NCI-H82 (cell line): ENCODE results near the gene CDK14.

Source experiments
- DNase-seq: peaks from one replicate; lab custom pipeline; 2025; lab: John Stamatoyannopoulos, UW

CDK14 gene

DNA sequence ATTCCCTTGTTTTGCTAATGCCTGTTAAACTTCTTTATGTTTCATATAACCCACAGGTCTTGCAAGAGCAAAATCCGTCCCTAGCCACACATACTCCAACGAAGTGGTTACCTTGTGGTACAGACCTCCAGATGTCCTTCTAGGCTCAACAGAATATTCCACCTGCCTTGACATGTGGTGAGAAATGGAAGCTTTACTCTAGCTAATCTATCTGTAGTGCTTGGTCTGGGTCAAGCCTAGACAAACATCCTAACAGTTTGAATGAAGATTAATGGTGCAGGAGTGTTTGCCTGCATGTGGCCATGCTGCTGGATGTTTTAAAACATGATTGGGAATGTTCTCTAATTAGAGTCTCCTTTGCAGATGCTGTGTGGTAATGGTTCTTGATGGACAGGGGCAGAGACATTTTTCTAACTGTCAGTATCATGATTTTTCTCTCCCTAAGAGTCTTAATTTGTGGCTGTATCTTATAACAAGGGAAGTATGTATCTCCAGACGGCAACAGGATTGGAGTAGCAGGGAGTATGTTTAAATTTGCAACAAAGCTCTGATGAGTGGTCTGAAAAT, 359.6 kb downstream of the CDK14 start:
- DNase-seq, result peak; percentile 97

DNA sequence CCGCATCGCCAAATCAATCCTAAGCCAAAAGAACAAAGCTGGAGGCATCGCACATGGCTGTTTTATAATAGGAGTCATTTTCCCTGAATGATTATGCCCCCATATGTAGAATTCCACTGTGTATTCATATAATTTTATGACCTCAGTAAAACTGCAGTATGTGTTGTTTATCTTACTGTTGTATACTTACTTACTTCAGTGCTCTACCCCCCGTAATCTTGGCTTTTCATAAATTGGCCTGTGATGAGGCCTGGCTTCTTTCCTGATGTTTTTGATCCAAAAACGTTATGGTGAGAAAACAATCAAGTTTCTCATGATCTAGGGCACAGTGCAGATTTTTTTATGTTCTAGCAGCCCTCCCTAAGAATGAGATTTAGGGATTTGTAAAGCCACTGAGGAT, 361.8 kb downstream of the CDK14 start:
- no peak for DNase-seq

DNA sequence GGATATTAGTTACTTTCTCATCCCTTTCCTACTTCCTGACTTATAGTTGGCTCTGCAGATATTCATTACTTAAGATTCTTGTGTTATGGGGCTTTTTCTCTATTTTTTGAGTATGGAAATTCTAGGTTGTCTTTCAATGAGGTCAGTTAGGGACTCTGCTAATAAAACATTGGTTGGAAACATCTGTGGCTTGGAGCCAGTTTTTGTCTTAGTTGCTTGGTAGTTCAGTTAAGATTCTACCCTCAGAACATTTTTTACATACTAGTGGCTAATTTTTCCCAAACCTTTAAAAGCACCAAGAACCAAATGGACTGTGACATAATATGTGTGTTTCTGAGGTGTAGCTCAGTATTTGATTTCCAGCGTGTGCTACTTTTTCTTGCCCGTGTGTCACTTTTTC, 362.5 kb downstream of the CDK14 start:
- DNase-seq, result no peak

GRCh38 chr7:90961037-90961725, 365.1 kb downstream of the CDK14 start:
- DNase-seq, result no peak

DNA sequence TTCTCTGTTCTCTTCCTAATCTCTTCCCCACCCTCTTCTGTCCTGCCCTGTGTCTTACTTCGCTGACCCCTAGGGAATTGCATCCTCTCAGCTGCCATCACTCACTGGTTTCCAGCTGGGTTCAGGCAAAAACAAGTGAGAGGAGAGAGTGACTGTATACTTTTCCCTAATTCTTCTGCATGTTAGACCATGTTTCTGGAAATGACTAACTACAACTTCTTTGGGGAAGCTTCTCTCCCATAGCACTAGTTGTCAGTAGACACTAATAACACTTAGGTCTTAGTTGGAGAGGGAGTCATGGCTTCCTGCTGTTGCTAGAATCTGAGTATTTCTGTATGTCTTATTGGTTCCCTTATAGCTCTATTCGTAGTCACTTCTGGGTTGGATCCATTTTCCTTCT, 369.1 kb downstream of the CDK14 start:
- DNase-seq, result no peak

GRCh38 chr7:90966346-90966745, 370.2 kb downstream of the CDK14 start:
- DNase-seq, result no peak

DNA sequence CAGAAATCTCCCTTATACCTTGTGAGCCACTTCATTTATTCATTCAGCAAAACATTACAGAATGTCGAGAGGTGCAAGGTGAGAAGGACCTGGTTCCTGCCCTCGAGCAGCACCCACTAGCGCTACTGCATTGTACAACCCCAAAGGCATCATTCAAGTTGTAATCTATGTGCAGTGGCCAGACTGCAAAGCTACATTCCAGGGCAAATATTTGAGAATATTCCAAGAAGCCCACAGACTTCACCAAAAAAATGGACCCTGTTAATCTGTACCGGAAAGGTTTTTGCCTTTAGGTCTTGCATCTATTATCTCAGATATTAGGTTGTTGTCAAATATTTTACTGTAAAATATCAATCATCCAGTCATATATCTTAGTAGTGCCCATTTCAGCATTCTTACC, 372.8 kb downstream of the CDK14 start:
- no peak for DNase-seq

GRCh38 chr7:90972906-90973550, 376.9 kb downstream of the CDK14 start:
- DNase-seq, result peak; percentile 16

- no peak for DNase-seq
Measured at GRCh38 chr7:90977056-90977455, 380.9 kb downstream of the CDK14 start.

DNA sequence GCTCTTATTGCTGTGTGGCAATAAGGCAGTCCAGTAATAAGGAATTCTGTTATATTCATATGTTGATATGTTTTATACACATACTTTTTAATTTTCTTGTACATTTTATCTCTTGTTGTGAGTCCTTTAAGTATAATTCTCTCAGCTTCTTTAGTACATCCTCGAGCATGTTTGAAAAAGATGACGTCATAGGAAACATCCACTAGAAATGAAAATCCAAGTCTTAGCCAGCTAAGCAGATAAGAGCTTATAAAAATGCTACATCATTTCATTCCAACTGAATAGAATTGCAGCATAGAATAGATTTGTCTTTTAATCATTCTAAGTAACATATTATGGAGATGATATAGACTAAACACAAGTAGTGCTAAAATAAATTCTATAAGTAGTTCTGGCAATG, 384.4 kb downstream of the CDK14 start:
- DNase-seq, result no peak

- DNase-seq, result no peak
Measured at GRCh38 chr7:90982228-90982627, 386.1 kb downstream of the CDK14 start.

GRCh38 chr7:90984692-90985091, 388.6 kb downstream of the CDK14 start:
- no peak for DNase-seq

GRCh38 chr7:90988516-90988915, 392.4 kb downstream of the CDK14 start:
- DNase-seq, result peak; percentile 35

DNA sequence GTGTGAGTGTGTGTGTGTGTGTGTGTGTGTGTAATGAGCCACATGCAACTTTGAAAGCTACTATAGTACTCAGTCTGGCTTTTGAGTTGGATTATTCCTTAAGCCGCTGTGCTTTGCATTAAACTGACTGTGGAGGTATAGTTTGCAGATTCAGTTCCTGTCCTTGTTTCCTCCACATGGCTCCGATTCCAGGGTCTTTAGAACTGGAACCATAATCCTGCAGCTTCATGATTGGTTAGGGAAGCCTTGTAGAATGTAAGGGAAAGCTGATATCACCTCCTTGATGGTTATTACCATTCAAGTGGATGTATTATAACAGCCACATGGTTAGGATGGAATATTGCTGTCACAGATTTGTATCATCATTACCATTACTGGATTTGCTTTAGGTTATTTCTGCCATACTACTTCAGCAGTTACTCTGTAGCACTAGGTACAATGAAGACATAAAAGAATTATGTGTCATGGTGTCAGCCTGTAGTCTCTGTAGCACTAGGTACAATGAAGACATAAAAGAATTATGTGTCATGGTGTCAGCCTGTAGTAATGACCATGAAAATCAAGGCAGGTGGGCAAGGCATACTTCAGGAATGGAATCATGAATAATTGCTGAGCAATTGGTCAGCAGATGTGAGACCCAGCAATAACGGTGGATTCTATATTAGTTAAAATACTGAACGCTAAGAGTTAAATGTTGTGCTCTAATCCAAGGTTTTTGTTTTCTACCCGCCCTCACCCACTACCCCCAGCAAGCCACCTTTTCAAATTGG, 393.1 kb downstream of the CDK14 start:
- peak; percentile 43 for DNase-seq

GRCh38 chr7:90994121-90994520, 398.0 kb downstream of the CDK14 start:
- DNase-seq, result no peak

DNA sequence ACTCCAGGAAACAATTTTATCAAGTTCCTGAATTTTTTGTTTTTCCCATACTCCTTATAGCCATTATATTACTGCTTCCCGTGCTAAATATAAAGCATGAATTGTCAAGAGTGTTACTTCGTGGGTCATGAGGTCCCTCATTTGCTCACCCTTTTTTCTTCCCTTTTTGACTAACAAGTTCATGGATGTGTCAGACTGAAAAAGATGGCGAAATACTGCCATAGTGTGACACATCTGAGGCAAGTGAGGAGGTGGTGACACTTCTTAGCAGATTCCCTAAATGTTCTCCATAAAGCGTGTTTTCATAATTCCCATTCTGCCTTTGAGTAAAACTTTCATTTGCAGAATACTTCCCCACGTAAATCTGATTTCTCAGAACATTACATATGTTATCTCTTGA, 398.5 kb downstream of the CDK14 start:
- no peak for DNase-seq

GRCh38 chr7:90995996-90996395, 399.9 kb downstream of the CDK14 start:
- no peak for DNase-seq

- DNase-seq, result peak; percentile 38
Measured at GRCh38 chr7:90999989-91000979, 404.2 kb downstream of the CDK14 start.

- no peak for DNase-seq
Measured at GRCh38 chr7:91005024-91005423, 408.9 kb downstream of the CDK14 start.

- DNase-seq, result no peak
Measured at GRCh38 chr7:91005841-91006240, 409.7 kb downstream of the CDK14 start.

- DNase-seq, result no peak
Measured at GRCh38 chr7:91007371-91007770, 411.2 kb downstream of the CDK14 start.

GRCh38 chr7:91013078-91013477, 417.0 kb downstream of the CDK14 start:
- no peak for DNase-seq
